DMS 273 treated with DMSO at 0.1 percent for 48 hours (cell line): ENCODE measurements around the gene EXOC6B.
"Not testable (repeated sequence)": the region's sequence is repeated elsewhere in the genome, so short reads cannot be mapped to it uniquely, and the experiment has no call there.

Experiments
- DNase-seq: peaks from one replicate; lab custom pipeline; 2025; lab: John Stamatoyannopoulos, UW

EXOC6B gene

DNA sequence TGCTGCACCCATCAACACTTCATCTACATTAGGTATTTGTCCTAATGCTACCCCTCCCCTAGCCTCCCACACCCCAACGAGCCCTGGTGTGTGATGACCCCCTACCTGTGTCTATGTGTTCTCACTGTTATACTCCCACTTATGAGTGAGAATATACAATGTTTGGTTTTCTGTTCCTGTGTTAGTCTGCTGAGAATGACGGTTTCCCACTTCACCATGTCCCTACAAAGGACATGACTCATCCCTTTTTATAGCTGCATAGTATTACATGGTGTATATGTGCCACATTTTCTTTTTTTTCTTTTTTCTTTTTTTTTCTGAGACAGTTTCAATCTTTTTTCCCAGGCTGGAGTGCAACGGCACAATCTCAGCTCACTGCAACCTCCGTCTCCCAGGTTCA, 394.1 kb downstream of the EXOC6B start:
- DNase-seq, result no peak

DNA sequence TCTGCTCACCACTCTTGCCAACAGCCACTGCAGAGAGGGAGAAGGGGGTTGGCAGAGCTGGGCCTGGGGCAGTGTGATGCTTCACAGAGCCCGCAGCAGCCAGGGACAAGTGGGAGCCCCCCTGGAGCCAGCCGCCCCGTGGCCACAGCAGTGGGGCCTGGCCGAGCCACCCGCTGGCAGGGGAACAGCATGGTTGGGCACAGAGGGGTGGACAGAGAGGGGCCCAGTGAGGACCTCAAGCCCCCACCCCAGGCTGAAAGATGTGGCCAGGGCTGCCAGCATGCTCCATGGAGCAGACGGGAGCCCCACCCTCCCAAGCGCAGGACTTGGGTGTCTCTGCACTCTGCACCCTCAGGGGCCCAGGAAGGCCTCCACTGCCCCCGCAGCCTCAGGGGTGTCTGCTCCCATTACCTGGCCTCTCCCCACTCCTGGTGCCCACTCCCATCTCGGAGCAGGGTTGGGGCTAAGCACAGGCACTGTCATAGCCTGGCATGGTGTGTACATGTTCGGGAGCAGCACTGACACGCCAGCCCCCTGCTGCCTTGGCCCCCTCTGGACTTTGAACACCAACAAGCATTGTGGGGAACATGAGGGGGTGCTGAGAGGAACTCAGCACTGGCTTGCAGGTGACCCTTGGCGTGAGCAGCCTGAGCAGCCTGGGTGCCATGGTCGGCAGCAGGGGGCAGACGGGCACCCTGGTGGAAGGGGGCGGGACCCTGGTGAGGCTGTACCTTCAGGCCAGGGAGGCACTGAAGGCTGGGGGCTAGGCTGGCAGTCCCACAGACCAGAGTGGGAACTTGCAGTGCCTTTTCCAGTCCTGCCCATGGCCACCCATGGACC, 398.6 kb downstream of the EXOC6B start:
- no peak for DNase-seq

GRCh38 chr2:72425996-72426395, 399.8 kb downstream of the EXOC6B start:
- no peak for DNase-seq

- no peak for DNase-seq
These were observed 402.1 kb downstream of the EXOC6B start for GRCh38 chr2:72423756-72424155.

DNA sequence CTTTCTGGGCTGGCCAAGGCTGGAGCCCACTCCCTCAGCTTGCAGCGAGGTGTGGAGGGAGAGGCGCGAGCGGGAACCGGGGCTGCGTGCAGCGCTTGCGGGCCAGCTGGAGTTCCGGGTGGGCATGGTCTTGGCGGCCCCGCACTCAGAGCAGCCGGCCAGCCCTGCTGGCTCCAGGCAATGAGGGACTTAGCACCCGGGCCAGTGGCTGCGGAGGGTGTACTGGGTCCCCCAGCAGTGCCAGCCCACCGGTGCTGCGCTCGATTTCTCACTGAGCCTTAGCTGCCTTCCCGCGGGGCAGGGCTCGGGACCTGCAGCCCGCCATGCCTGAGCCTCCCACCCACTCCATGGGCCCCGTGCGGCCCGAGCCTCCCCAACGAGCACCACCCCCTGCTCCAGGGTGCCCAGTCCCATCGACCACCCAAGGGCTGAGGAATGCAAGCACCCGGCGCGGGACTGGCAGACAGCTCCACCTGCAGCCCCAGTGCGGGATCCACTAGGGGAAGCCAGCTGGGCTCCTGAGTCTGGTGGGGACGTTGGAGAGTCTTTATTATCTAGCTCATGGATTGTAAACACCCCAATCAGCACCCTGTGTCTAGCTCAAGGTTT, 404.0 kb downstream of the EXOC6B start:
- DNase-seq, result not testable (repeated sequence)

GRCh38 chr2:72415781-72416475, 409.9 kb downstream of the EXOC6B start:
- DNase-seq, result no peak

DNA sequence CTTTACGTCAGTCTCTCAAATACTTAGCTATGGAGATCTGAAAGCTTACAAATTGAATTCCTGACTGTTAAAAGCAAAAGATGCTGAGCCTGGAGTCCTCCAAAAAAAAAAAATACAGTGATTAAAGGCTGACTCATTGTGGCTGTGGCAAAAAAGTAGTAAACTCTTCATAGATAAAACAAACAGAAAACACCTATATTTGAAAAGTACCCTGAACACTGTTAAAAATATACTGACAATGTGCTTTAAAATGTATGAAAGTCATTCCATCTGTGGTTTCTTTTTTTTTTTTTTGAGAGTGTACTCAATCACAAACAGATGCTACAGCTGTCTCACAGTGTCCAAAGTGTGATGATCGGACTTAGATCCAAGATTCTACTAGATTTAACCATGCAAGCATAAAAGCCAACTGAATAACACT, 410.6 kb downstream of the EXOC6B start:
- DNase-seq, result no peak

- DNase-seq, result no peak
These were observed 411.6 kb downstream of the EXOC6B start for GRCh38 chr2:72414137-72414760.

- DNase-seq, result no peak
These were observed 412.1 kb downstream of the EXOC6B start for GRCh38 chr2:72413716-72414115.

GRCh38 chr2:72412214-72412613, 413.6 kb downstream of the EXOC6B start:
- DNase-seq, result no peak

- no peak for DNase-seq
These were observed 426.0 kb downstream of the EXOC6B start for GRCh38 chr2:72399879-72400278.

- no peak for DNase-seq
These were observed 430.7 kb downstream of the EXOC6B start for GRCh38 chr2:72395096-72395495.

- no peak for DNase-seq
These were observed 431.2 kb downstream of the EXOC6B start for GRCh38 chr2:72394541-72395070.

DNA sequence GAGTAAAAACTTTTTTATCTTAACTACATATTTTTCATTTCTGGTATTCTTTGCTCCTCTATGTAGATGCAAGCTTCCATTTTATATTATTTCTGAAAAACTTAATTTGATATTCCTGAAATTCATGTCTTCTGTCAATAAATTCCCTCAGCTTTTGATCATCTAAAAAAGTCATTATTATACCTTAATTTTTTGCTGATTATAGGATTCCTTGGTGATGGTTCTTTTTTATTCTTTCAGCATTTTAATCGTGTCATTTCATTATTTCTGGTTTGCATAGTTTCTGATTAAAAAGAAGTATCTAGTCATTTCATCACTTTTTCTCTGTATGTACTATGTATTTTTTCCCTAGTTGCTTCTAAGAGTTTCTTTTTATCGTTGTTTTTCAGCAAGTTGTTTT, 436.4 kb downstream of the EXOC6B start:
- no peak for DNase-seq

DNA sequence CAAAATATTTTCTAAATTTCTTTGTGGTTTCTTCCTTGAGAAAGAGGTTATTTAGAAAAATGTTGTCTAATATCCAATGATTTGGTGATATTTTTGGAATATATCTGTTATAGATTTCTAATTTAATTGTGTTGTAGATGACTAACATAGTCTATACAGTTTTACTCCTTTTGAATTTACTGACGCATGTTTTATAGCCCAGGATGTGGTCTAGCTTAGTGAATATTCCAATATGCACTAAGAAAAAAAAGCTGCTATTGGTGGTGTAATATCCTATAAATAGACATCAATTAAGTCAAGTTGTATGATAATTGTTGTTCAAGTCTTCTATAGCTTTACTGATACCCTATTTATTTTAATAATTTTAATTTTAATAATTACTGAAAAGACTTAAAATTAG, 437.6 kb downstream of the EXOC6B start:
- DNase-seq, result no peak

DNA sequence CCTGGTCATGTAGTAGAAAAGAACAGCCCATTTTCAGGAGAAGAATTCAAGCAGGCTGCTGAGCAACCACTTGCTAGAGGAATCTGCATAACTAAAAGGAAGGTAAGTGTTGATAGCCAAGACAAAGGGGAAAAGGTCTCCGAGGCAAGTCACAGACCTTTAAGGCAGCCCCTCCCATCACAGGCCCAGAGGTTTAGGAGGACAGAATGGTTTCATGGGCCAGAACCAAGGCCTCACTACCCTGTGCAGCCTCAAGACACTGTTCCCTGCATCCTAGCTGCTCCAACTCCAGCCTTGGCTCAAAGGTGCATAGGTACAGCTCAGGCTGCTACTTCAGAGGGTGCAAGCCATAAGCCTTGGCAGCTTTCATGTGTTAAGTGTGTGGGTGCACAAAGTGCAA, 439.5 kb downstream of the EXOC6B start:
- no peak for DNase-seq

DNA sequence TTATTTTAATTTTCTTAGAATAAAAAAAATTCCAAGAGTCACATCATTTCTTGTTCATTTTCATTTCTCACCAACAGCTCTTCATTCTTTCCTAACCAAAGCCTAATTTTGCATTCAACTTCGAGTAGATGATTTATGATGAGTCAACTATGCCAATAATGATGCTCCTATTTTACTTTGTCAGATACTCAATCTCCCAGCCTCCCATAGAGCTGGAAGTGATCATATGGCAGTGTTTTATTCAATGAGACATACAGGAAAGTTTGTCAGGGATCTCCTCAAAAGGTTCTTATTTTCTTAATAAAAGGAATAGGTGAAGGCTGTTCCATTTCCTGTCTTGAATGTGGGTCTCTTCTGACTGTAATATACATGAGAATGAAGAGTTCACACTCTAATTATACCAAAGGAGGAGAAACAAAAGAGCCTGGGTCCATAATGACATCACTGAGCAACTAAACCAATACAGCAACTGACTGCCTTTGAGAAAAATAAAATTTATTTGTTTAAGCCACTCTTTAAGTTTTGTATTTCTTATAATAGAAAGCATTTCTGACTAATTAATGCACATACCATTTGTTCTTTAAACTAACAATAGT, 447.0 kb downstream of the EXOC6B start:
- no peak for DNase-seq

DNA sequence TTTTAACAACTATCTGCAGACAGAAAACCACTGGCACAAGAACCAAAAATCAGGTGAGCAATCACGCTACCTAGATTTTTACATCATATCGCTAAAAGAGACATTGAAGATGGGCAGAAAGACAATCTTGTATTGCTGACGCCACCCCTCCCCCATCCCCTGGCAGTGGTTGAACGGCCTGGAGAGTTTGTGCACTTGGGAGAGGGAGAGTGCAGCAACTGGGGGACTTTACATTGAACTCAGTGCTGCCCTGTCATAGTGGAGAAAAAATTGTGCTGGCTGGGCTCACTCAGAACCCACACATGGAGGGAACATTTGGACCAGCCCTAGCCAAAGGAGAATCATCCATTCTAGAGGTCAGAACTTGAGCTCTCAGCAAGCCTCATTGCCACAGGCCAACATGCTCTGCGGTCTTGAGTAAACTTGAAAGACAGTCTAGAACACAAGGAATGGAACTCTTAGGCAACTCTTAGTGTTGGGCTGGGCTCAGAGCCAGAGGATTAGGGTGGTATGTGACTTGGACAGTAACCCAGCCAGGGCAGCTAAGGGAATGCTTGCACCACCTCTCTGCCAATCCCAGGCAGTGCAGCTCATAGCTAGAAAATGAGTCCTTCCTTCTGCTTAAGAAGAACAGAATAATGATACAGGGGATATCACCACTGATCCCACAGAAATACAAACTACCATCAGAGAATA, 458.2 kb downstream of the EXOC6B start:
- DNase-seq, result no peak

GRCh38 chr2:72363406-72363805, 462.4 kb downstream of the EXOC6B start:
- DNase-seq, result no peak

GRCh38 chr2:72362733-72363132, 463.1 kb downstream of the EXOC6B start:
- DNase-seq, result no peak

DNA sequence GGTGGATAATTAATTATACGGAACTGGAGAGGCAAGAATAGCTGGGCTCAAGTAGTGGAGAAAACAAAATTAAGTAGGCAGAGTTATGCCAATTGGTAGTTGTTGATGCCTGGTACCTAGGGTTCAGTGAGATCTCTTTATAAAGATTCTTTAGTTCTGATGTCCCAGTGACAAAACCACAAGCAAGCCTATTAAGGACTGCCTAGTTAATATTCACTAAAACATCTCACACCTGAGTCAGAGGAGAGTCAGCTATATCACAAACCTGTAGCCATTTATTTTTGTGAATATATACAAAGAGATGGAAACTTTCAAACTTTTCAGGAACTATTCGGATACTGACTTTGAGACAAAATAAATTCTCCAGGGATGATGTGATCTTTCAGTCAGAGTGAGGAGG, 464.3 kb downstream of the EXOC6B start:
- DNase-seq, result no peak
